K562 (cell line): Measurements from ENCODE around the gene FXYD4. TPM values are rescaled to one million over a fixed set of nuclear protein-coding genes. Genes with fewer than 3 reads are reported as not detected.

Experiments
- ARID2 ChIP-seq: fragments of 450-650 bp; IDR thresholded peaks from 2 replicates; pipeline ENCODE4 v1.6.1; 2017; ENCODE audit warnings: antibody characterized with exemption, mild to moderate bottlenecking
- CBX1 ChIP-seq: sonication (generic); IDR thresholded peaks from 2 replicates; pipeline ENCODE4 v1.6.1; 2016; ENCODE audit warnings: antibody characterized with exemption, low read depth, mild to moderate bottlenecking
- CBX8 ChIP-seq: fragments of 200-600 bp; sonication (generic); IDR thresholded peaks from 2 replicates; pipeline ENCODE4 v1.6.1; 2012; ENCODE audit warnings: borderline replicate concordance, mixed run types, low read depth, mild to moderate bottlenecking, moderate library complexity, mixed read lengths, low read length, control low read depth, inconsistent platforms; ENCODE audit not compliant: poor library complexity, severe bottlenecking; ENCODE audit errors: extremely low read depth
- CCAR2 ChIP-seq: fragments of 200-400 bp; formaldehyde crosslinking; IDR thresholded peaks from 2 replicates; pipeline ENCODE4 v1.6.1; 2017; ENCODE audit warnings: mild to moderate bottlenecking, low read depth, low read length
- CLOCK ChIP-seq: fragments of 250-450 bp; sonication (Bioruptor Pico); IDR thresholded peaks from 2 replicates; pipeline ENCODE4 v1.4.0; 2020; ENCODE audit warnings: mild to moderate bottlenecking, moderate library complexity, borderline replicate concordance
- E2F5 ChIP-seq: sonication (generic); formaldehyde crosslinking; IDR thresholded peaks from 2 replicates; pipeline ENCODE4 v1.8.0; 2022; ENCODE audit warnings: mild to moderate bottlenecking, missing genetic modification reagents
- E2F8 ChIP-seq: fragments of 450-650 bp; IDR thresholded peaks from 2 replicates; pipeline ENCODE4 v1.7.1; 2018; ENCODE audit warnings: mild to moderate bottlenecking, low read depth; ENCODE audit not compliant: partially characterized antibody
- GABPB1 ChIP-seq: sonication (generic); formaldehyde crosslinking; IDR thresholded peaks from 2 replicates; pipeline ENCODE4 v1.8.0; 2022; ENCODE audit warnings: mild to moderate bottlenecking, missing genetic modification reagents
- HDAC2 ChIP-seq: fragments of 450-650 bp; IDR thresholded peaks from 2 replicates; pipeline ENCODE4 v1.6.1; 2016; ENCODE audit warnings: mild to moderate bottlenecking
- PBX2 ChIP-seq, 2 experiments: IDR thresholded peaks in 1 of 2; conservative IDR thresholded peaks in 1 of 2; 2 replicates each; pipeline ENCODE4 v1.6.1; 2016; ENCODE audit warnings: low read depth in 2 of 2, mild to moderate bottlenecking in 1 of 2, missing compliant biosample characterization in 1 of 2, missing genetic modification characterization in 1 of 2, moderate library complexity in 1 of 2
- POLR2A ChIP-seq: fragments of 450-650 bp; conservative IDR thresholded peaks from 2 replicates; pipeline ENCODE4 v1.6.1; 2016
- RBFOX2 ChIP-seq: fragments of 200-400 bp; formaldehyde crosslinking; IDR thresholded peaks from 2 replicates; pipeline ENCODE4 v1.6.1; 2017; ENCODE audit warnings: low read depth, mild to moderate bottlenecking, low read length, moderate library complexity
- TAF9B ChIP-seq: fragments of 450-650 bp; IDR thresholded peaks from 2 replicates; pipeline ENCODE4 v1.6.1; 2018; ENCODE audit warnings: mild to moderate bottlenecking; ENCODE audit not compliant: partially characterized antibody
- ZBTB33 ChIP-seq: sonication (generic); formaldehyde crosslinking; IDR thresholded peaks from 2 replicates; pipeline ENCODE4 v1.8.1; 2023; ENCODE audit warnings: mild to moderate bottlenecking, missing genetic modification reagents
- ZNF121 ChIP-seq: sonication (generic); formaldehyde crosslinking; conservative IDR thresholded peaks from 2 replicates; pipeline ENCODE4 v1.8.0; 2022; ENCODE audit warnings: missing genetic modification reagents
- ZNF274 ChIP-seq: IDR thresholded peaks from 2 replicates; pipeline ENCODE4 v1.6.1; 2011; ENCODE audit warnings: low read depth, mild to moderate bottlenecking, low read length, moderate library complexity, borderline replicate concordance
- polyA plus RNA-seq, 8 experiments: library from polyadenylated mRNA; depleted of rRNA in 4 of 8; stranded (reverse) in 5 of 8; unstranded in 3 of 8; fragments of >200 nt; fragmentation: Nextera tagmentation in 2 of 8; fragmentation: Illumina TruSeq in 1 of 8; extraction: Ambion mirVana in 2 of 8; extraction: Trizol in 1 of 8; gene quantifications; 2 replicates each; pipeline versions ENCODE4 v1.2.1 to v1.2.3, GENCODE V29; 2011 to 2014; ENCODE audit warnings: inconsistent platforms in 1 of 8, missing spikeins in 1 of 8
- total RNA-seq, 7 experiments: library from RNA; depleted of rRNA in 6 of 7; stranded (reverse); fragments of >200 nt in 6 of 7; fragmentation: Illumina TruSeq in 2 of 7; extraction: Trizol in 2 of 7; gene quantifications; 2 replicates each; pipeline versions ENCODE4 v1.2.1 to v1.2.3, GENCODE V29; 2011 to 2021; ENCODE audit warnings: low replicate concordance in 1 of 7

The FXYD4 gene
- total and polyA plus RNA-seq, 9 of the 15 experiments (the other 6 are each of a cell fraction or from before 2014, with no cell fraction given), result not detected

GRCh38 chr10:43402880-43403452 lies 31.5 kb downstream of the FXYD4 start (continued):
- TF ChIP-seq E2F8 (no peak), ZNF274 (no peak), GABPB1 (CRISPR knock-in tag) (no peak), CBX8 (no peak), POLR2A (0 out of 2 replicates have a peak, but pooled peaks have one; percentile 2), CCAR2 (no peak), CBX1 (no peak), ARID2 (no peak), PBX2 (CRISPR knock-in tag; IDR thresholded peaks at IDR 0.05; ENCODE audit: low read depth) (no peak), PBX2 (tag; conservative IDR thresholded peaks at IDR 0.05; ENCODE audit: low read depth) (no peak), HDAC2 (no peak; the same call in 1 of the 2 replicates), ZBTB33 (CRISPR knock-in tag) (no peak), CLOCK (CRISPR knock-in tag) (no peak), E2F5 (CRISPR knock-in tag) (no peak), ZNF121 (CRISPR knock-in tag) (peak; percentile 47; the same call in 1 of the 2 replicates), RBFOX2 (peak; percentile 13; the same call in 1 of the 2 replicates), TAF9B (no peak)
